Colon (tissue), 2 donors: Measurements from ENCODE around the gene INSYN1.
"Not testable (repeated sequence)": the region's sequence is repeated elsewhere in the genome, so short reads cannot be mapped to it uniquely, and the experiment has no call there.

Experiments used
- FAIRE-seq: peaks from 2 replicates; lab custom pipeline; 2012; peaks lifted over from hg19 to GRCh38; lab: Jason Lieb, UNC
- donor health status: control.
- donor health status: control.

INSYN1 gene

GRCh38 chr15:73748730-73749129 is 4.4 kb downstream of the INSYN1 start:
- FAIRE-seq: no peak

GRCh38 chr15:73747847-73748590 is 5.1 kb downstream of the INSYN1 start:
- FAIRE-seq: no peak

- no peak for FAIRE-seq
These were observed 6.3 kb downstream of the INSYN1 start for GRCh38 chr15:73746883-73747282.

- no peak for FAIRE-seq
These were observed 6.9 kb downstream of the INSYN1 start for GRCh38 chr15:73746261-73746660.

- no peak for FAIRE-seq
These were observed 8.1 kb downstream of the INSYN1 start for GRCh38 chr15:73745073-73745472.

- FAIRE-seq: no peak
These were observed 8.9 kb downstream of the INSYN1 start for GRCh38 chr15:73744293-73744692.

GRCh38 chr15:73741321-73741836 is 11.8 kb downstream of the INSYN1 start:
- FAIRE-seq: no peak

GRCh38 chr15:73740152-73741048 is 12.8 kb downstream of the INSYN1 start:
- no peak for FAIRE-seq

- no peak for FAIRE-seq
These were observed 15.6 kb downstream of the INSYN1 start for GRCh38 chr15:73737535-73737934.

- no peak for FAIRE-seq
These were observed 20.2 kb downstream of the INSYN1 start for GRCh38 chr15:73732930-73733329.

GRCh38 chr15:73732051-73732450 is 21.1 kb downstream of the INSYN1 start:
- not testable (repeated sequence) for FAIRE-seq

GRCh38 chr15:73727330-73727976 is 25.7 kb downstream of the INSYN1 start:
- FAIRE-seq: no peak

GRCh38 chr15:73724212-73724611 is 28.9 kb downstream of the INSYN1 start:
- no peak for FAIRE-seq

GRCh38 chr15:73723191-73723590 is 30.0 kb downstream of the INSYN1 start:
- no peak for FAIRE-seq

GRCh38 chr15:73722425-73722824 is 30.7 kb downstream of the INSYN1 start:
- FAIRE-seq: no peak

GRCh38 chr15:73718694-73719093 is 34.5 kb downstream of the INSYN1 start:
- no peak for FAIRE-seq

- FAIRE-seq: no peak
These were observed 35.3 kb downstream of the INSYN1 start for GRCh38 chr15:73717802-73718201.

GRCh38 chr15:73717206-73717605 is 35.9 kb downstream of the INSYN1 start:
- FAIRE-seq: no peak

GRCh38 chr15:73716417-73716816 is 36.7 kb downstream of the INSYN1 start:
- FAIRE-seq: no peak

- FAIRE-seq: no peak
These were observed 37.7 kb downstream of the INSYN1 start for GRCh38 chr15:73715417-73715816.

- FAIRE-seq: no peak
These were observed 38.4 kb downstream of the INSYN1 start for GRCh38 chr15:73714695-73715301.

- no peak for FAIRE-seq
These were observed 41.0 kb downstream of the INSYN1 start for GRCh38 chr15:73712107-73712506.
